OCI-LY7 (cell line): ENCODE results near the gene AP1B1. TPM values are rescaled to one million over a fixed set of nuclear protein-coding genes. Genes with fewer than 3 reads are reported as not detected.

ENCODE experiments used
- BruUV-seq: library from RNA; stranded (reverse); fragments of 400-500 nt; replicated peaks from 2 replicates; lab custom pipeline; 2021; lab: Mats Ljungman, UMichigan
- CTCF ChIA-PET: fragments of 300-600 bp; sonication (Branson Sonifier 250); formaldehyde crosslinking; loops from one replicate; lab custom pipeline; 2022; ENCODE audit warnings: antibody characterized with exemption; ENCODE audit not compliant: unreplicated experiment; lab: Charles Lee
- POLR2A ChIA-PET: fragments of 300-600 bp; sonication (Branson Sonifier 250); formaldehyde crosslinking; loops from one replicate; lab custom pipeline; 2022; ENCODE audit warnings: antibody characterized with exemption; lab: Charles Lee
- DNase-seq: peaks from one replicate; pipeline ENCODE4 v3.0.0-alpha.2; 2015; ENCODE audit warnings: low spot score
- H2AFZ ChIP-seq: fragments of 200-600 bp; sonication (generic), shearing (Covaris generic); 2 replicates; pipeline ENCODE4 v1.6.1; 2014; ENCODE audit warnings: mild to moderate bottlenecking, antibody characterized with exemption, low read length, moderate library complexity
- H3K27ac ChIP-seq: fragments of 200-600 bp; sonication (generic); 2 replicates; pipeline ENCODE4 v1.5.1; 2014; ENCODE audit warnings: mixed run types, low read depth, mild to moderate bottlenecking, moderate library complexity, low read length, inconsistent platforms; ENCODE audit not compliant: poor library complexity, severe bottlenecking
- H3K36me3 ChIP-seq: fragments of 200-600 bp; sonication (generic); 2 replicates; pipeline ENCODE4 v1.6.1; 2014; ENCODE audit warnings: mild to moderate bottlenecking, antibody characterized with exemption, low read length, moderate library complexity, mixed read lengths; ENCODE audit not compliant: insufficient read depth
- H3K4me1 ChIP-seq: fragments of 200-600 bp; sonication (generic); 2 replicates; pipeline ENCODE4 v1.5.1; 2014; ENCODE audit warnings: mild to moderate bottlenecking, low read length; ENCODE audit not compliant: insufficient read depth, poor library complexity, severe bottlenecking
- H3K4me2 ChIP-seq: fragments of 200-600 bp; sonication (generic); 2 replicates; pipeline ENCODE4 v1.6.1; 2014; ENCODE audit warnings: mild to moderate bottlenecking, low read length
- H3K4me3 ChIP-seq: fragments of 200-600 bp; sonication (generic); 2 replicates; pipeline ENCODE4 v1.5.1; 2014; ENCODE audit warnings: mild to moderate bottlenecking, low read depth, low read length; ENCODE audit not compliant: poor library complexity, severe bottlenecking
- H3K79me2 ChIP-seq: fragments of 200-600 bp; sonication (generic); 2 replicates; pipeline ENCODE4 v1.6.1; 2016; ENCODE audit warnings: low read depth, mild to moderate bottlenecking, low read length, moderate library complexity, mixed read lengths; ENCODE audit not compliant: insufficient read depth
- H3K9me2 ChIP-seq: fragments of 200-600 bp; sonication (generic); 2 replicates; pipeline ENCODE4 v1.6.1; 2016; ENCODE audit warnings: mild to moderate bottlenecking, low read length, mixed read lengths; ENCODE audit not compliant: insufficient read depth
- H3K9me3 ChIP-seq: fragments of 200-600 bp; sonication (generic); 2 replicates; pipeline ENCODE4 v1.6.1; 2014; ENCODE audit warnings: mild to moderate bottlenecking, mixed run types, low read length, mixed read lengths
- H4K20me1 ChIP-seq: fragments of 200-600 bp; sonication (generic); 2 replicates; pipeline ENCODE4 v1.6.1; 2014; ENCODE audit warnings: mild to moderate bottlenecking, antibody characterized with exemption, low read length, moderate library complexity, mixed read lengths; ENCODE audit not compliant: insufficient read depth
- EZH2phosphoT487 ChIP-seq: fragments of 200-600 bp; sonication (generic); IDR thresholded peaks from 2 replicates; pipeline ENCODE4 v1.6.1; 2018; ENCODE audit warnings: low read depth, borderline replicate concordance, mild to moderate bottlenecking, mixed run types, antibody characterized with exemption, low read length, moderate library complexity, mixed read lengths
- intact Hi-C: fragments of 100-400 bp; cut with micrococcal nuclease; formaldehyde crosslinking; loops from one replicate; pipeline ENCODE4 v1.10.0; 2022; ENCODE audit not compliant: unreplicated experiment
- microRNA-seq: library from miRNA; unstranded; fragments of <30 nt; microRNA quantifications from one replicate; pipeline ENCODE4 v1.2.0, GENCODE V29; 2022; ENCODE audit warnings: borderline replicate concordance
- small RNA-seq: library from RNA; depleted of rRNA; stranded (forward); fragments of <200 nt; gene quantifications from one replicate; pipeline ENCODE3, GENCODE V24; 2014
- total RNA-seq, 2 experiments: library from RNA; depleted of rRNA in 1 of 2; stranded (reverse); fragments of >200 nt in 1 of 2; shearing (Covaris generic) in 1 of 2; gene quantifications; 2 replicates each; pipeline ENCODE4 v1.2.3, GENCODE V29; 2014 to 2022
- TF ChIP-seq, protein P1 (sequence below): fragments of 200-600 bp; sonication (generic); conservative IDR thresholded peaks from 2 replicates; pipeline ENCODE4 v1.5.1; 2014; ENCODE audit warnings: mild to moderate bottlenecking, antibody characterized with exemption, low read length, moderate library complexity, mixed read lengths

AP1B1 gene
- total RNA-seq, 2 experiments from 2014 or later, result 111 to 156 TPM

DNA sequence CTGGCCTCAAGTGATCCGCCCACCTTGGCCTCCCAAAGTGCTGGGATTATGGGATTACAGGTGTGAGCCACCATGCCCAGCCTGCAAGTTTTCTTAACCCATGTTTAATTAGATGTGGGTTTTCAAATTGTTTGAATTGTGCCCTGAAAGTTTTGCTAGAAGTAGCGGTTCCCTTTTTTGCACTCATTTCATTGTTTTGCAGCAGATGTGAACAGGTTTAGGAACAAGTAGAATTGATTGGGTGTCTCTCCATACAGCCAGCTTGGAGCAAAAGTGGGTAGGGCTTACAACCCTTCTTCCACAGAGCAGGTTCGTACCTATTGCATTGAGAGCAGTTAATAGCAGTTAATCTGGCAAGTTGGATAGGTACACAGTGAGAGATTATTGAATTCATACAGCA is 104.2 kb downstream of the AP1B1 start:
- POLR2A ChIA-PET, result no interaction called here
- intact Hi-C loops, result no loop called here
- H3K79me2 ChIP-seq, result peaks cover 6% of the 10 kb centered on the region
- no peaks in the 10 kb centered on the region for H3K9me2 ChIP-seq
- no peak overlapping the region for H3K27ac ChIP-seq
- no peaks in the 10 kb centered on the region for H3K4me1 ChIP-seq
- CTCF ChIA-PET, result no interaction called here
- no peak for TF ChIP-seq EZH2phosphoT487
- TF ChIP-seq, protein P1, sequence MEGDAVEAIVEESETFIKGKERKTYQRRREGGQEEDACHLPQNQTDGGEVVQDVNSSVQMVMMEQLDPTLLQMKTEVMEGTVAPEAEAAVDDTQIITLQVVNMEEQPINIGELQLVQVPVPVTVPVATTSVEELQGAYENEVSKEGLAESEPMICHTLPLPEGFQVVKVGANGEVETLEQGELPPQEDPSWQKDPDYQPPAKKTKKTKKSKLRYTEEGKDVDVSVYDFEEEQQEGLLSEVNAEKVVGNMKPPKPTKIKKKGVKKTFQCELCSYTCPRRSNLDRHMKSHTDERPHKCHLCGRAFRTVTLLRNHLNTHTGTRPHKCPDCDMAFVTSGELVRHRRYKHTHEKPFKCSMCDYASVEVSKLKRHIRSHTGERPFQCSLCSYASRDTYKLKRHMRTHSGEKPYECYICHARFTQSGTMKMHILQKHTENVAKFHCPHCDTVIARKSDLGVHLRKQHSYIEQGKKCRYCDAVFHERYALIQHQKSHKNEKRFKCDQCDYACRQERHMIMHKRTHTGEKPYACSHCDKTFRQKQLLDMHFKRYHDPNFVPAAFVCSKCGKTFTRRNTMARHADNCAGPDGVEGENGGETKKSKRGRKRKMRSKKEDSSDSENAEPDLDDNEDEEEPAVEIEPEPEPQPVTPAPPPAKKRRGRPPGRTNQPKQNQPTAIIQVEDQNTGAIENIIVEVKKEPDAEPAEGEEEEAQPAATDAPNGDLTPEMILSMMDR, result no peak
- H4K20me1 ChIP-seq, result peaks cover 7% of the 10 kb centered on the region; the same call in 1 of the 2 replicates
- H3K9me3 ChIP-seq, result no peaks in the 10 kb centered on the region
- no peak overlapping the region for H3K4me2 ChIP-seq
- peaks cover 98% of the 10 kb centered on the region for H3K36me3 ChIP-seq
- DNase-seq, result no peak
- H2AFZ ChIP-seq, result no peak overlapping the region
- BruUV-seq, result no TSS peak
- no peak overlapping the region for H3K4me3 ChIP-seq

DNA sequence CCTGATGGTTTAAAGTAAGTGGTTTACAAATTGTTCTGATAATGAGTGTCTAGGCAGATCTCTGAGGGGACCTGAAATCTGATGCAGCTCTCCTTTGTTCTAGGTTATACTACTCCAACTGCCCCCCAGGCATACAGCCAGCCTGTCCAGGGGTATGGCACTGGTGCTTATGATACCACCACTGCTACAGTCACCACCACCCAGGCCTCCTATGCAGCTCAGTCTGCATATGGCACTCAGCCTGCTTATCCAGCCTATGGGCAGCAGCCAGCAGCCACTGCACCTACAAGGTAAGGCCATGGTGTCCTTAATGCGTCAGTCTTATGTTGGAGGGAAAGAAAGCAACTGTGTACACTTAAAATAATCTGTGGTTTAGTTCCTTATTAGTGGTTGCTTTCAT is 110.4 kb downstream of the AP1B1 start:
- Histone ChIP-seq H3K4me3 (no peak overlapping the region), H3K79me2 (peaks cover 68% of the 10 kb centered on the region), H3K4me2 (no peak overlapping the region), H3K36me3 (peaks cover 98% of the 10 kb centered on the region), H4K20me1 (peaks cover 44% of the 10 kb centered on the region), H3K9me3 (no peaks in the 10 kb centered on the region), H2AFZ (no peak overlapping the region), H3K4me1 (no peaks in the 10 kb centered on the region), H3K9me2 (no peaks in the 10 kb centered on the region), H3K27ac (no peak overlapping the region)
- intact Hi-C loops, result no loop called here
- no peak for DNase-seq
- POLR2A ChIA-PET, result interaction anchor here (0.8 kb wide), 1 partner anchor 9 kb away, joined by 3 read pairs; no protein-coding TSS in a partner anchor
- CTCF ChIA-PET, result no interaction called here
- TF ChIP-seq, protein P1, result no peak
- no peak for TF ChIP-seq EZH2phosphoT487
- no TSS peak for BruUV-seq

Small RNAs within 50 kb of the gene (microRNA-seq; reads per million reads assigned to microRNA genes)
- 144 reads per million, percentile 62 among the genes with 10 or more reads in this experiment for gene MIR3653

Small RNAs within 50 kb of the gene (small RNA-seq; reads per million reads assigned to genes)
- not detected for gene AC000041.1
- gene MIR3653, result not detected

Other genes starting within 250 kb of the AP1B1 start
- gene EMID1, start 182.7 kb downstream of the AP1B1 start, total RNA-seq (2014; rRNA removed; shearing (Covaris generic)), result not detected in 2 replicates
- gene EMID1, start 182.7 kb downstream of the AP1B1 start, total RNA-seq (2022), result not detected in 2 replicates
- 37.9 and 44.5 TPM in 2 replicates for gene RHBDD3, start 120.6 kb downstream of the AP1B1 start, total RNA-seq (2014; rRNA removed; shearing (Covaris generic))
- gene RHBDD3, start 120.6 kb downstream of the AP1B1 start, total RNA-seq (2022), result 38.6 and 39.2 TPM in 2 replicates
- gene EWSR1, start 120.3 kb downstream of the AP1B1 start, total RNA-seq (2014; rRNA removed; shearing (Covaris generic)), result 270 and 311 TPM in 2 replicates
- gene EWSR1, start 120.3 kb downstream of the AP1B1 start, total RNA-seq (2022), result 333 and 375 TPM in 2 replicates
- not detected in 2 replicates for gene GAS2L1, start 81.9 kb downstream of the AP1B1 start, total RNA-seq (2014; rRNA removed; shearing (Covaris generic))
- not detected in 2 replicates for gene GAS2L1, start 81.9 kb downstream of the AP1B1 start, total RNA-seq (2022)
- gene RASL10A, start 72.9 kb downstream of the AP1B1 start, total RNA-seq (2014; rRNA removed; shearing (Covaris generic)), result 2.7 and 5.2 TPM in 2 replicates
- gene RASL10A, start 72.9 kb downstream of the AP1B1 start, total RNA-seq (2022), result 23.3 and 23.7 TPM in 2 replicates
- gene RFPL1, start 50.0 kb upstream of the AP1B1 start, total RNA-seq (2014; rRNA removed; shearing (Covaris generic)), result not detected in 2 replicates
- not detected in 2 replicates for gene RFPL1, start 50.0 kb upstream of the AP1B1 start, total RNA-seq (2022)
- not detected in 2 replicates for gene NEFH, start 91.6 kb upstream of the AP1B1 start, total RNA-seq (2014; rRNA removed; shearing (Covaris generic))
- gene NEFH, start 91.6 kb upstream of the AP1B1 start, total RNA-seq (2022), result not detected in 2 replicates
- gene THOC5, start 165.2 kb upstream of the AP1B1 start, total RNA-seq (2014; rRNA removed; shearing (Covaris generic)), result 35.9 and 38.5 TPM in 2 replicates
- gene THOC5, start 165.2 kb upstream of the AP1B1 start, total RNA-seq (2022), result 52.7 and 56.7 TPM in 2 replicates
- 49.4 and 51.8 TPM in 2 replicates for gene NIPSNAP1, start 192.5 kb upstream of the AP1B1 start, total RNA-seq (2014; rRNA removed; shearing (Covaris generic))
- 61.1 and 61.9 TPM in 2 replicates for gene NIPSNAP1, start 192.5 kb upstream of the AP1B1 start, total RNA-seq (2022)
- 20.8 and 22.2 TPM in 2 replicates for gene NF2, start 215.1 kb upstream of the AP1B1 start, total RNA-seq (2014; rRNA removed; shearing (Covaris generic))
- gene NF2, start 215.1 kb upstream of the AP1B1 start, total RNA-seq (2022), result 31.6 and 34.8 TPM in 2 replicates